ENCODE results near the gene CARD19.
"Not testable (repeated sequence)": the region's sequence is repeated elsewhere in the genome, so short reads cannot be mapped to it uniquely, and the experiment has no call there.

CARD19 gene

DNA sequence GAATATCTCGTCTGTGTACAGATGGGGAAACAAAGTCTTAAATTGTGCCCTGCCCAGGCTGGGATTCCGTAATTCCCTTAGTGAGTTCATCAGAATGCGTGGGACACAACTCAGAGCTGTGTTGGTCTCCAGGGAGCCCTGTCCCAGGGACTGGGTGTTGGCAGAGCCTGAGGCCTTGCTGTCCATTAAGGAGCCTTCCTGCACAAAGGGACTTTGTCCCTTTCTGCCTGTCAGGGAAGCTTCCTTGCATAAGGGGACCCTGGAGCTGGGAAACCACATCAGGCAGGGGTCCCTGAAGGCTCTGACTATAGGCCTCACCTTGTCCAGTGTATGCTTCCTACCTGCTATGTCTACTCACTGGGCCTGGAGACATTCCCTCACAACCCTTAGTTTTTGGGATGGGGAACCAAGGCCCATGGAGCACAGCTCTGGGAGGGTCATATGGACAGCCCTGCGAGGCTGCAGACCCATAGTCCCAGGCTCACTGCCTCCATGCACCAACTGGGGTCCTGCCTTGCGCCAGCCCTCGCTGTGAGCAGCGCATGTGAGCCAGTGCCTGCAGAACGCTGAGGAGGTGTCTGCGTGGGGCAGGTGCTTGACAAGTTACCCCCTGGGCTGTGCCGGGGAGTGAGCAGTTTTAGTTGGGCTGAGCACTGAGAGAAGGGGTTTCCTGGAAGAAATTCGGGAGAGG is 1.6 kb downstream of the CARD19 start:
- DNase-seq (no peak), ATAC-seq (replicated peaks) (no peak)
- no peaks in the 10 kb centered on the region for H3K27me3 Mint-ChIP-seq
- H3K9me3 Mint-ChIP-seq: no peaks in the 10 kb centered on the region
- peak overlapping the region; percentile 89 to 92 for H3K4me3 Mint-ChIP-seq
- H3K4me1 Mint-ChIP-seq: peaks cover 42 to 64% of the 10 kb centered on the region in 2 donors
- peak overlapping the region; percentile 75 for H3K27ac Mint-ChIP-seq
- peaks cover 0 to 4% of the 10 kb centered on the region in 2 donors for H3K36me3 Mint-ChIP-seq

GRCh38 chr9:93098236-93098946 is 2.4 kb downstream of the CARD19 start:
- no peaks in the 10 kb centered on the region for H3K27me3 Mint-ChIP-seq
- peak; percentile 11 to 16 for ATAC-seq (replicated peaks)
- H3K9me3 Mint-ChIP-seq: no peaks in the 10 kb centered on the region
- H3K36me3 Mint-ChIP-seq: peaks cover 0 to 4% of the 10 kb centered on the region in 2 donors
- peaks cover 36 to 57% of the 10 kb centered on the region in 2 donors for H3K4me1 Mint-ChIP-seq
- DNase-seq: peak; percentile 45
- H3K27ac Mint-ChIP-seq: no peak overlapping the region
- peak overlapping the region; percentile 89 to 92 for H3K4me3 Mint-ChIP-seq

- no peak overlapping the region for H3K4me3 Mint-ChIP-seq
- H3K4me1 Mint-ChIP-seq: peaks cover 24 to 44% of the 10 kb centered on the region in 2 donors
- peaks cover 8 to 15% of the 10 kb centered on the region in 2 donors for H3K36me3 Mint-ChIP-seq
- ATAC-seq (replicated peaks) (no peak), DNase-seq (no peak)
- H3K27ac Mint-ChIP-seq: no peak overlapping the region
- H3K9me3 Mint-ChIP-seq: peaks cover 2 to 5% of the 10 kb centered on the region in 2 donors
- no peaks in the 10 kb centered on the region for H3K27me3 Mint-ChIP-seq
Measured at GRCh38 chr9:93099551-93100275, 3.7 kb downstream of the CARD19 start.

GRCh38 chr9:93100276-93100636 is 4.2 kb downstream of the CARD19 start:
- DNase-seq (no peak), ATAC-seq (replicated peaks) (no peak)
- peaks cover 22 to 38% of the 10 kb centered on the region in 2 donors for H3K4me1 Mint-ChIP-seq
- no peak overlapping the region for H3K27ac Mint-ChIP-seq
- H3K36me3 Mint-ChIP-seq: peaks cover 12 to 21% of the 10 kb centered on the region in 2 donors
- peaks cover 2 to 8% of the 10 kb centered on the region in 2 donors for H3K9me3 Mint-ChIP-seq
- no peak overlapping the region for H3K4me3 Mint-ChIP-seq
- no peaks in the 10 kb centered on the region for H3K27me3 Mint-ChIP-seq

DNA sequence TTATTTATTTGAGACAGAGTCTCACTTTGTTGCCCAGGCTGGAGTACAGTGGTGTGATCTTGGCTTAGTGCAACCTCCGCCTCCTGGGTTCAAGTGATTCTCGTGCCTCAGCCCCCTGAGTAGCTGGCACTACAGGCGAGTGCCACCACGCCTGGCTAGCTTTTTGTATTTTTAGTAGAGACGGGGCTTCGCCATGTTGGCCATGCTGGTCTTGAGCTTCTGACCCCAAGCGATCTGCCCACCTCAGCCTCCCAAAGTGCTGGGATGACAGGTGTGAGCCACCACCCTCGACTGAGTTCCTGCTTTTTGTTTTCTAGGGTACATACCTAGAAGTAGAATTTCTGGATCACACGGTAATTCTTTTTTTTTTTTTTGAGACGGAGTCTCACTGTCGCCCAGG is 5.1 kb downstream of the CARD19 start:
- Mint-ChIP-seq H3K36me3 (peaks cover 14 to 25% of the 10 kb centered on the region in 2 donors), H3K4me1 (peaks cover 24 to 45% of the 10 kb centered on the region in 2 donors)
- DNase-seq; H3K27me3 Mint-ChIP-seq; H3K27ac Mint-ChIP-seq; ATAC-seq (replicated peaks); H3K4me3 Mint-ChIP-seq; H3K9me3 Mint-ChIP-seq: not testable (repeated sequence)

DNA sequence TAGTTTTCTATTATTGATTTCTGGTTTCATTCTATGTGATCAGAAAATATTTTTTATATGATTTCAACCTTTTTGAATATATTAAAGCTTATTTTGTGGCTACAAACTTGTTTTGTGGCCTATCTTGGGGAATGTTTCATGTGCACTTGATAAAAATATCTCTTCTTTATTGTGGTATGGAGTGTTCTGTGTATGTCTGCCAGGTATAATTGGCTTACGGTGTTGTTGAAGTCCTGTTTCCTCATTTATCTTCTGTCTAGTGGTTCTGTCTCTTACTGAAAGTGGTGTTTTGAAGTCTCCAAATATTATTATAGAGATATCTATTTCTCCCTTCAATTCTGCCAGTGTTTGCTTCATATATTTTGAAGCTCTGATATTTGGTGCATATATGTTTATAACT is 9.6 kb downstream of the CARD19 start:
- ATAC-seq (replicated peaks) (no peak), DNase-seq (no peak)
- no peaks in the 10 kb centered on the region for H3K27me3 Mint-ChIP-seq
- H3K27ac Mint-ChIP-seq: no peak overlapping the region
- H3K4me1 Mint-ChIP-seq: peaks cover 18 to 47% of the 10 kb centered on the region in 2 donors
- peaks cover 2 to 8% of the 10 kb centered on the region in 2 donors for H3K9me3 Mint-ChIP-seq
- peaks cover 22 to 43% of the 10 kb centered on the region in 2 donors for H3K36me3 Mint-ChIP-seq
- H3K4me3 Mint-ChIP-seq: no peak overlapping the region

GRCh38 chr9:93107151-93107824 is 11.3 kb downstream of the CARD19 start:
- Mint-ChIP-seq H3K27me3 (no peaks in the 10 kb centered on the region), H3K36me3 (peaks cover 31 to 50% of the 10 kb centered on the region in 2 donors), H3K4me1 (peaks cover 32 to 64% of the 10 kb centered on the region in 2 donors), H3K9me3 (peaks cover 2 to 8% of the 10 kb centered on the region in 2 donors), H3K4me3 (no peak overlapping the region), H3K27ac (no peak overlapping the region)
- ATAC-seq (replicated peaks): no peak
- DNase-seq: no peak

DNA sequence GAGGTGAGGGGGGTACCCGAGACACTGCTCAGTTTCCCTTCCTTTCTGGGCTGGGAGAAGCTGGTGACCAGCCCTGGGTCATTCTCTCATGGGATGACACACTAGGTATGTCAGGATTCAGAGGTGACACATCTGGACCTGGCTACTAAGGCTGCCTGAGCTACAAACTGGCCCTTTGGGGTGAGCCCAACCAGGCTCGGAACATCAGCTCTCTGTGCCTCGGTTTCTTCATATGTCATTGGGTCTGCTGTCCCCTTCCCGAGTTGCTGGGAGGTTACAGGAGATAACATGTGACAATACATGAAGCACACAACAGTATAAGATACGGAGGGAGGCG is 11.8 kb downstream of the CARD19 start:
- ATAC-seq (replicated peaks) (no peak), DNase-seq (no peak)
- peaks cover 31 to 55% of the 10 kb centered on the region in 2 donors for H3K36me3 Mint-ChIP-seq
- H3K27me3 Mint-ChIP-seq: no peaks in the 10 kb centered on the region
- H3K27ac Mint-ChIP-seq: no peak overlapping the region
- H3K4me1 Mint-ChIP-seq: peaks cover 34 to 69% of the 10 kb centered on the region in 2 donors
- no peak overlapping the region for H3K4me3 Mint-ChIP-seq
- H3K9me3 Mint-ChIP-seq: peaks cover 2 to 8% of the 10 kb centered on the region in 2 donors

- peak overlapping the region in 1 of 2 donors; percentile 28 for H3K4me3 Mint-ChIP-seq
- H3K27ac Mint-ChIP-seq: peak overlapping the region; percentile 37
- DNase-seq (no peak), ATAC-seq (replicated peaks) (peak; percentile 56 to 61)
- H3K36me3 Mint-ChIP-seq: peaks cover 31 to 59% of the 10 kb centered on the region in 2 donors
- H3K9me3 Mint-ChIP-seq: peaks cover 2 to 8% of the 10 kb centered on the region in 2 donors
- H3K27me3 Mint-ChIP-seq: no peaks in the 10 kb centered on the region
- peaks cover 35 to 75% of the 10 kb centered on the region in 2 donors for H3K4me1 Mint-ChIP-seq
Measured at GRCh38 chr9:93108291-93109041, 12.4 kb downstream of the CARD19 start.

GRCh38 chr9:93110311-93110855 is 14.4 kb downstream of the CARD19 start:
- Mint-ChIP-seq H3K36me3 (peaks cover 31 to 56% of the 10 kb centered on the region in 2 donors), H3K27me3 (no peaks in the 10 kb centered on the region), H3K27ac (peak overlapping the region; percentile 92), H3K4me1 (peaks cover 45 to 93% of the 10 kb centered on the region in 2 donors), H3K4me3 (peak overlapping the region; percentile 32 to 37), H3K9me3 (no peaks in the 10 kb centered on the region)
- peak in 1 of 2 donors; percentile 4 for ATAC-seq (replicated peaks)
- DNase-seq: no peak

DNA sequence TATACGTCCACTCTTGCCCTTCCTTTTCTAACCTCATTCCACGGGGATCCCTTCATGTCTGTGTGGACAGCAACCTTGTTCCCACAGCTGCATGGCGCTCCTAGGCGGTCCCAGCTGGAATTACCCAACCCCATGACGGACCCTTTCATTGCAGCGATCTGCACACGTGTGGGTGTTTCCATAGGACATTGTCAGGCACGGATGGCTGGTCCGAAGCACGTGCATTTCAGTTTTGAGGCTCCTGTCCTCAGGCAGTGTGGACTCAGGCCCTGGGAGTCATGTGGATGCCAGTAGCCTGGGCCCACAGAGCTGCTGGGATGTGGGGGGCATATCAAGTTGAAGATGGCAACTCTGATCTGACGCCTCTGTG is 15.0 kb downstream of the CARD19 start:
- Mint-ChIP-seq H3K9me3 (no peaks in the 10 kb centered on the region), H3K27ac (peak overlapping the region; percentile 92), H3K4me3 (peak overlapping the region; percentile 32 to 37), H3K4me1 (peaks cover 43 to 87% of the 10 kb centered on the region in 2 donors), H3K27me3 (no peaks in the 10 kb centered on the region), H3K36me3 (peaks cover 29 to 52% of the 10 kb centered on the region in 2 donors)
- ATAC-seq (replicated peaks) (peak in 1 of 2 donors; percentile 3), DNase-seq (no peak)

DNA sequence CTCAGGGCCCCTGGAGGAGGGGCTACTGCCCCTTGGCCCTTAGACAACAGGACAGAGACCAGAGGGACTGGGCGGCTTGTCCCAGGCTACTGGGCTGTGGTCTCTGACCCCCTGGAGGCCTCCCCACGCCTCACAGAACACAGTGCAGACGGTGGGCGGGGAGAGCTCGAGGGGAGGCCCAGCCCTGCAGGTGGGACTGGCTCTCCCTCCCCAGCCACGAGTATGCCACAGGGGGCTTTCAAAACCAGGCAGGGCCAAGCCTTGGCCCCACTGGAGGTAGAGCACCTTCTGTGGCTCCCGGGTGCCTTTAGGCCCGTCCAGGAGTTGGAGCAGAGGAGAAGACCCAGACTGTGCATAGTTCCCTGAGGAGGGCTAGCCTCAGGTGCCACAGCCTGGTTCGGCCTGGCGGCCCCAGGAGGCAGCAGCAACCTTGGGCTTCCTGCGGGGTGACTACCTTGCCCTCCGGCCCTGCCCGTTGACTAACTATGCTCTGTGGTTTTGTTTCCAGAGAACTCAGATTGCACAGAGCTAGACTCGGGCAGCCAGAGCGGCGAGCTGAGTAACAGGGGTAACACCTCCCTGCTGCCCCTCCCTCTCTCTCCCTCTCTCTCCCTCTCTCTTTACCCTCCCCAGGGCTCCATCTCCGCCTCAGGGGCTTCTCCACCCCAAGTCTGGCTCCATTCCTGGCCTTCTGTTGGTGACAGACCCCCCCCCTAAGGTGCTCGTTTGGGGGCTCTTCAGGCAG is 15.5 kb downstream of the CARD19 start:
- peaks cover 29 to 52% of the 10 kb centered on the region in 2 donors for H3K36me3 Mint-ChIP-seq
- no peaks in the 10 kb centered on the region for H3K27me3 Mint-ChIP-seq
- ATAC-seq (replicated peaks) (peak; percentile 82 to 86), DNase-seq (peak; percentile 61)
- peaks cover 43 to 85% of the 10 kb centered on the region in 2 donors for H3K4me1 Mint-ChIP-seq
- no peaks in the 10 kb centered on the region for H3K9me3 Mint-ChIP-seq
- H3K27ac Mint-ChIP-seq: peak overlapping the region; percentile 92
- H3K4me3 Mint-ChIP-seq: peak overlapping the region; percentile 4 to 32
